NB4 (cell line): Measurements from ENCODE around the gene CMYA5.

ENCODE experiments used
- POLR2A ChIP-seq: IDR thresholded peaks from 2 replicates; pipeline ENCODE4 v1.6.1; 2011; ENCODE audit warnings: mild to moderate bottlenecking; ENCODE audit not compliant: insufficient read length; ENCODE audit errors: extremely low read depth
- TF ChIP-seq, protein P1 (sequence below): IDR thresholded peaks from one replicate; pipeline ENCODE4 v1.5.1; 2012; ENCODE audit warnings: low read depth, low read length
- TF ChIP-seq, protein P2 (sequence below): IDR thresholded peaks from 2 replicates; pipeline ENCODE4 v1.6.1; 2011; ENCODE audit warnings: low read depth, low read length

DNA sequence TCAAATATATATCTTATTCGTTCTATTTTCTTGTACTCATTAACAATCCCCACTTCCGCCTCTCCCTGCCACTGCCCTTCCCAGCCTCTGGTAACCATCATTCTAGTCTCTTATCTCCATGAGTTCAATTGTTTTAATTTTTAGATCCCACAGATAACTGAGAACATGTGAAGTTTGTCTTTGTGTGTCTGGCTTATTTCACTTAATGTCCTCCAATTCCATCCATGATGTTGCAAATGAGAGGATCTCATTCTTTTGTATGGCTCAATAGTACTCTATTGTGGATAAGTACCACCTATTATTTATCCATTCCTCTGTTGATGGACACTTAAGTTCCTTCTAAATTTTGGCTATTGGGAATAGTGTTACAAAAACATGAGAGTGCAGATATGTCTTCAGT is 17.2 kb upstream of the CMYA5 start:
- TF ChIP-seq, protein P1, sequence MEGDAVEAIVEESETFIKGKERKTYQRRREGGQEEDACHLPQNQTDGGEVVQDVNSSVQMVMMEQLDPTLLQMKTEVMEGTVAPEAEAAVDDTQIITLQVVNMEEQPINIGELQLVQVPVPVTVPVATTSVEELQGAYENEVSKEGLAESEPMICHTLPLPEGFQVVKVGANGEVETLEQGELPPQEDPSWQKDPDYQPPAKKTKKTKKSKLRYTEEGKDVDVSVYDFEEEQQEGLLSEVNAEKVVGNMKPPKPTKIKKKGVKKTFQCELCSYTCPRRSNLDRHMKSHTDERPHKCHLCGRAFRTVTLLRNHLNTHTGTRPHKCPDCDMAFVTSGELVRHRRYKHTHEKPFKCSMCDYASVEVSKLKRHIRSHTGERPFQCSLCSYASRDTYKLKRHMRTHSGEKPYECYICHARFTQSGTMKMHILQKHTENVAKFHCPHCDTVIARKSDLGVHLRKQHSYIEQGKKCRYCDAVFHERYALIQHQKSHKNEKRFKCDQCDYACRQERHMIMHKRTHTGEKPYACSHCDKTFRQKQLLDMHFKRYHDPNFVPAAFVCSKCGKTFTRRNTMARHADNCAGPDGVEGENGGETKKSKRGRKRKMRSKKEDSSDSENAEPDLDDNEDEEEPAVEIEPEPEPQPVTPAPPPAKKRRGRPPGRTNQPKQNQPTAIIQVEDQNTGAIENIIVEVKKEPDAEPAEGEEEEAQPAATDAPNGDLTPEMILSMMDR: no peak
- TF ChIP-seq, protein P2, sequence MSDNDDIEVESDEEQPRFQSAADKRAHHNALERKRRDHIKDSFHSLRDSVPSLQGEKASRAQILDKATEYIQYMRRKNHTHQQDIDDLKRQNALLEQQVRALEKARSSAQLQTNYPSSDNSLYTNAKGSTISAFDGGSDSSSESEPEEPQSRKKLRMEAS: no peak
- TF ChIP-seq POLR2A: no peak
